Measurements from ENCODE around the gene BMP7.

GRCh38 chr20:57199656-57200405 lies 66.6 kb downstream of the BMP7 start:
- TF ChIP-seq CTCF (IDR thresholded peaks at IDR 0.05 in 8 of 11, conservative IDR thresholded peaks at IDR 0.05 in 3 of 11) (no peak), POLR2A (IDR thresholded peaks at IDR 0.05) (no peak)

Measured in spleen (tissue), 7 donors.